HG03039 (cell line): ENCODE measurements around the gene NPDC1.

Experiments
- ATAC-seq: cut with Tn5 transposase; IDR thresholded peaks from one replicate; pipeline ENCODE4 v1.9.1; 2021; ENCODE audit warnings: mild to moderate bottlenecking, moderate library complexity; ENCODE audit not compliant: unreplicated experiment

NPDC1 gene

GRCh38 chr9:137057545-137057944, 11.6 kb upstream of the NPDC1 start:
- no peak for ATAC-seq

- ATAC-seq = no peak
These were observed 10.9 kb upstream of the NPDC1 start for GRCh38 chr9:137056739-137057415.

GRCh38 chr9:137055385-137056364, 9.7 kb upstream of the NPDC1 start:
- no peak for ATAC-seq

- ATAC-seq = no peak
These were observed 9.0 kb upstream of the NPDC1 start for GRCh38 chr9:137054932-137055384.

- ATAC-seq = no peak
These were observed 8.3 kb upstream of the NPDC1 start, which contains the start of gene ENTPD2 for GRCh38 chr9:137053944-137054931. TSS of gene ENTPD2 (minus strand) at chr9:137054061. CDS start at chr9:137053997, 64 bp downstream.

GRCh38 chr9:137052998-137053943, 7.3 kb upstream of the NPDC1 start:
- no peak for ATAC-seq

- ATAC-seq = no peak
These were observed 6.3 kb upstream of the NPDC1 start for GRCh38 chr9:137052293-137052692.

GRCh38 chr9:137051145-137051724, 5.3 kb upstream of the NPDC1 start:
- no peak for ATAC-seq

- ATAC-seq = no peak
These were observed 4.6 kb upstream of the NPDC1 start for GRCh38 chr9:137050570-137050969.

GRCh38 chr9:137049544-137050449, 3.8 kb upstream of the NPDC1 start:
- no peak for ATAC-seq

GRCh38 chr9:137048655-137049543, 2.9 kb upstream of the NPDC1 start:
- no peak for ATAC-seq

- ATAC-seq = no peak
These were observed 486 bp downstream of the NPDC1 start for GRCh38 chr9:137045294-137046087.

GRCh38 chr9:137044502-137045177, 1.3 kb downstream of the NPDC1 start:
- no peak for ATAC-seq

- no peak for ATAC-seq
These were observed 1.9 kb downstream of the NPDC1 start for GRCh38 chr9:137044037-137044436.
